DND-41 (cell line): ENCODE results near the gene GSTM1.

Experiments used
- ATAC-seq: fragments of 200-7000 bp; cut with Tn5 transposase; 3 replicates; pipeline ENCODE4 v1.9.1; 2021; ENCODE audit warnings: low read depth; ENCODE audit not compliant: insufficient read depth
- DNase-seq: peaks from one replicate; pipeline ENCODE4 v3.0.0-alpha.2; 2020
- H2AFZ ChIP-seq: 2 replicates; pipeline ENCODE4 v1.6.0; 2012; ENCODE audit warnings: low read depth, low read length
- H3K27ac ChIP-seq: 2 replicates; pipeline ENCODE4 v1.5.1; 2012; ENCODE audit warnings: low read length, inconsistent platforms
- H3K27me3 ChIP-seq: fragments of 200-600 bp; sonication (generic); 2 replicates; pipeline ENCODE4 v1.6.0; 2012; ENCODE audit warnings: low read length, mild to moderate bottlenecking, inconsistent platforms; ENCODE audit not compliant: insufficient read depth, poor library complexity
- H3K36me3 ChIP-seq: 2 replicates; pipeline ENCODE4 v1.5.1; 2012; ENCODE audit warnings: low read length, inconsistent platforms; ENCODE audit not compliant: insufficient read depth
- H3K4me1 ChIP-seq: 2 replicates; pipeline ENCODE4 v1.5.1; 2012; ENCODE audit warnings: mild to moderate bottlenecking, low read length; ENCODE audit not compliant: insufficient read depth
- H3K4me2 ChIP-seq: 2 replicates; pipeline ENCODE4 v1.6.0; 2012; ENCODE audit warnings: mild to moderate bottlenecking, moderate library complexity, low read length, inconsistent platforms; ENCODE audit not compliant: insufficient read depth
- H3K4me3 ChIP-seq, 2 experiments: fragments of 200-600 bp in 1 of 2; shearing (Covaris generic) in 1 of 2; 2 replicates each; pipeline ENCODE4 v1.5.1; 2012 to 2016; ENCODE audit warnings: inconsistent platforms in 2 of 2, low read length in 2 of 2, mild to moderate bottlenecking in 2 of 2, low read depth in 1 of 2, moderate library complexity in 1 of 2
- H3K79me2 ChIP-seq: 2 replicates; pipeline ENCODE4 v1.6.0; 2012; ENCODE audit warnings: low read length, inconsistent platforms; ENCODE audit not compliant: insufficient read depth
- H3K9ac ChIP-seq: 2 replicates; pipeline ENCODE4 v1.6.0; 2012; ENCODE audit warnings: low read depth, mild to moderate bottlenecking, inconsistent platforms, low read length, moderate library complexity
- H3K9me3 ChIP-seq: 2 replicates; pipeline ENCODE4 v1.5.1; 2012; ENCODE audit warnings: low read length, moderate library complexity, mild to moderate bottlenecking, inconsistent platforms; ENCODE audit not compliant: insufficient read depth, severe bottlenecking
- H4K20me1 ChIP-seq: 2 replicates; pipeline ENCODE4 v1.6.0; 2012; ENCODE audit warnings: low read length; ENCODE audit not compliant: insufficient read depth
- EZH2 ChIP-seq: IDR thresholded peaks from 3 replicates; pipeline ENCODE4 v1.6.1; 2012; ENCODE audit warnings: borderline replicate concordance, low read depth, mild to moderate bottlenecking, moderate library complexity, low read length, inconsistent platforms; ENCODE audit not compliant: severe bottlenecking
- TF ChIP-seq, protein P1 (sequence below): IDR thresholded peaks from 2 replicates; pipeline ENCODE4 v1.5.1; 2012; ENCODE audit warnings: borderline replicate concordance, low read length, moderate library complexity, mild to moderate bottlenecking; ENCODE audit not compliant: poor library complexity, severe bottlenecking; ENCODE audit errors: extremely low read depth

GSTM1 gene

DNA sequence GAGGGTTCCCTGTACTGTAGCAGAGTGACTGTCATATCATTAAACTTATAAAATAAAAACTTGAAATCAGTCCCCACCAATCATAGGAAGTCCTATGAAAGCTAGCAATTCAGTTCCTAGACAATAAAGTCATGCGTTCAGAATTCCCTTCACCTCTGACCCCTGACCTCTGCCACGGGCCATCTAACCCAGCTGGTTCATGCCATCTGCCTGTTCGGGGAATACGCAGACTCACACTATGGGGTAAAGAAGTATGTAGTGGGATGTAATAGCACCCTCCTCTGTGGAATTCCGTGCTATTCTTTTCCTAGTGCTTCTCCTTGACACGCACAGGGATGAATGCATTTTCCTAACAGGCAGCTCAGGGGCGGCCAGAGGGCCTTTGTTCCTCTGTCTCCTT is 29.6 kb upstream of the GSTM1 start:
- Histone ChIP-seq H3K4me3 (no peak overlapping the region), H3K9ac (no peak overlapping the region), H3K4me1 (no peaks in the 10 kb centered on the region), H4K20me1 (no peaks in the 10 kb centered on the region), H3K27ac (no peak overlapping the region), H2AFZ (no peak overlapping the region), H3K79me2 (no peaks in the 10 kb centered on the region), H3K4me2 (no peak overlapping the region), H3K27me3 (peaks cover 4% of the 10 kb centered on the region), H3K9me3 (no peaks in the 10 kb centered on the region), H3K36me3 (no peaks in the 10 kb centered on the region)
- DNase-seq: no peak
- TF ChIP-seq, protein P1, sequence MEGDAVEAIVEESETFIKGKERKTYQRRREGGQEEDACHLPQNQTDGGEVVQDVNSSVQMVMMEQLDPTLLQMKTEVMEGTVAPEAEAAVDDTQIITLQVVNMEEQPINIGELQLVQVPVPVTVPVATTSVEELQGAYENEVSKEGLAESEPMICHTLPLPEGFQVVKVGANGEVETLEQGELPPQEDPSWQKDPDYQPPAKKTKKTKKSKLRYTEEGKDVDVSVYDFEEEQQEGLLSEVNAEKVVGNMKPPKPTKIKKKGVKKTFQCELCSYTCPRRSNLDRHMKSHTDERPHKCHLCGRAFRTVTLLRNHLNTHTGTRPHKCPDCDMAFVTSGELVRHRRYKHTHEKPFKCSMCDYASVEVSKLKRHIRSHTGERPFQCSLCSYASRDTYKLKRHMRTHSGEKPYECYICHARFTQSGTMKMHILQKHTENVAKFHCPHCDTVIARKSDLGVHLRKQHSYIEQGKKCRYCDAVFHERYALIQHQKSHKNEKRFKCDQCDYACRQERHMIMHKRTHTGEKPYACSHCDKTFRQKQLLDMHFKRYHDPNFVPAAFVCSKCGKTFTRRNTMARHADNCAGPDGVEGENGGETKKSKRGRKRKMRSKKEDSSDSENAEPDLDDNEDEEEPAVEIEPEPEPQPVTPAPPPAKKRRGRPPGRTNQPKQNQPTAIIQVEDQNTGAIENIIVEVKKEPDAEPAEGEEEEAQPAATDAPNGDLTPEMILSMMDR: no peak
- TF ChIP-seq EZH2: no peak
- no peak for ATAC-seq

DNA sequence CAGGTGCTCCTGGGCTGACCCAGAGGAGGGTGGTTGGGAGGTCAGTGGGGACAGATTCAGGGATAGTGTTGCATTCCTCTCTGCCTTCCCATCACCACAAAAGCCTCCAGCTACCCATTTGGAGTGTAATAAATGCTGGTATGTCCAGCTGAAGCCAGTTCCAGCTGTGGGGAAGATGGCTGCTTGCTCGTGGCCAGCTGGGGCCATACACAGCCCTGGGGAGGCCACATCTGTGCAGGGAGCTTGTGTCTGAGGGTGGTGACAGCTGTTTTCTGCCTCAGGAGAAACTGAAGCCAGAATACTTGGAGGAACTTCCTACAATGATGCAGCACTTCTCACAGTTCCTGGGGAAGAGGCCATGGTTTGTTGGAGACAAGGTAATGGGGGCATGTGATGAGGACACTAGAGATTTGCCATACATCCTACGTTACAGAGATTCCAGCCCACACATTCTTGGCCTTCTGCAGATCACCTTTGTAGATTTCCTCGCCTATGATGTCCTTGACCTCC is 29.0 kb upstream of the GSTM1 start:
- H3K9ac ChIP-seq: no peak overlapping the region

DNA sequence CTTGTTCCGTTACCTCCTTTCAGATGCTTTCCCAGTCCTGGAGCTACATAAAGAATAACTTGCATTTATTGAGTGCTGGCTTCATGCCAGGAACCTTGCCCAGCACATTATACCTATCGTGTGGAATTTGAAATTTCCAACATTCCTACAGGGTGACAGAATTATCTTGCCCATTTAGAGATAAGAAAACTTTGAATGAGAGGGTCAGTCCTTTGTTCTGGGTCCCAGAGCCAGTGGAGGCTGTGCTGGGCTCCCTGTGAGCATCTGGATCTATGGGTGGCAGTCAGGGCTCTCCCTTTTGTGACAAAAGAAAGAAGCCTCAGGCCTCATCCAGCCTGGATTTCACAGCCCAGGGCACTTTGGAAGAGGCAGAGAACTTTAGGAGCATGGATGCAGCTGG is 28.5 kb upstream of the GSTM1 start:
- no peaks in the 10 kb centered on the region for H3K4me1 ChIP-seq
- H3K4me3 ChIP-seq: no peak overlapping the region
- H3K9ac ChIP-seq: no peak overlapping the region
- ATAC-seq (no peak), DNase-seq (no peak)
- H3K27me3 ChIP-seq: peaks cover 4% of the 10 kb centered on the region
- H3K36me3 ChIP-seq: no peaks in the 10 kb centered on the region
- H4K20me1 ChIP-seq: no peaks in the 10 kb centered on the region
- TF ChIP-seq, protein P1: no peak
- TF ChIP-seq EZH2: no peak
- no peaks in the 10 kb centered on the region for H3K9me3 ChIP-seq
- no peak overlapping the region for H2AFZ ChIP-seq
- no peak overlapping the region for H3K4me2 ChIP-seq
- no peak overlapping the region for H3K27ac ChIP-seq
- H3K79me2 ChIP-seq: no peaks in the 10 kb centered on the region

More for the DNA sequence above, 29.0 kb upstream of the GSTM1 start:
- no peak for ATAC-seq
- Histone ChIP-seq H3K4me3 (no peak overlapping the region), H4K20me1 (no peaks in the 10 kb centered on the region), H3K79me2 (no peaks in the 10 kb centered on the region), H3K36me3 (no peaks in the 10 kb centered on the region), H3K4me2 (no peak overlapping the region), H3K9me3 (no peaks in the 10 kb centered on the region), H3K4me1 (no peaks in the 10 kb centered on the region), H3K27me3 (peaks cover 4% of the 10 kb centered on the region), H3K27ac (no peak overlapping the region), H2AFZ (no peak overlapping the region)
- no peak for DNase-seq
- TF ChIP-seq EZH2: no peak
- TF ChIP-seq, protein P1: no peak
